Panc1 (cell line): ENCODE results near the gene RLN1. TPM values are rescaled to one million over a fixed set of nuclear protein-coding genes. Genes with fewer than 3 reads are reported as not detected.

Experiments used
- ATAC-seq: fragments of 200-7000 bp; cut with Tn5 transposase; 2 replicates; pipeline ENCODE4 v1.9.1; 2020; ENCODE audit warnings: mild to moderate bottlenecking, moderate library complexity
- BruUV-seq: library from RNA; stranded (reverse); fragments of 400-500 nt; replicated peaks from 2 replicates; lab custom pipeline; 2021; lab: Mats Ljungman, UMichigan
- CTCF ChIA-PET: fragments of 300-600 bp; sonication (Branson Sonifier 250); formaldehyde crosslinking; loops from one replicate; lab custom pipeline; 2022; ENCODE audit warnings: antibody characterized with exemption; lab: Charles Lee
- POLR2A ChIA-PET: fragments of 300-600 bp; sonication (Branson Sonifier 250); formaldehyde crosslinking; loops from one replicate; lab custom pipeline; 2022; ENCODE audit warnings: antibody characterized with exemption; lab: Charles Lee
- DNase-seq: peaks from one replicate; pipeline ENCODE4 v3.0.0-alpha.2; 2010; ENCODE audit warnings: low read depth, low spot score
- H3K27ac ChIP-seq: 2 replicates; pipeline ENCODE4 v1.5.1; 2011; ENCODE audit warnings: mild to moderate bottlenecking, low read length, inconsistent platforms
- H3K27me3 ChIP-seq: fragments of 200-500 bp; sonication (Bioruptor generic); 2 replicates; pipeline ENCODE4 v1.6.0; 2014; ENCODE audit warnings: low read length, inconsistent platforms; ENCODE audit not compliant: control insufficient read depth, insufficient read depth
- H3K36me3 ChIP-seq: fragments of 200-500 bp; sonication (Bioruptor generic); 2 replicates; pipeline ENCODE4 v1.5.1; 2014; ENCODE audit warnings: inconsistent platforms, mild to moderate bottlenecking, low read length, moderate library complexity; ENCODE audit not compliant: control insufficient read depth, insufficient read depth
- H3K4me1 ChIP-seq: 2 replicates; pipeline ENCODE4 v1.5.1; 2011; ENCODE audit warnings: inconsistent platforms, mild to moderate bottlenecking, low read length, moderate library complexity; ENCODE audit not compliant: control insufficient read depth, insufficient read depth
- H3K4me3 ChIP-seq, 2 experiments: 2 replicates each; pipeline ENCODE4 v1.5.1; 2011 to 2012; ENCODE audit warnings: low read depth in 2 of 2, low read length in 2 of 2, mild to moderate bottlenecking in 2 of 2, inconsistent platforms in 1 of 2, moderate library complexity in 1 of 2
- H3K9me3 ChIP-seq: fragments of 200-500 bp; sonication (Bioruptor generic); 2 replicates; pipeline ENCODE4 v1.5.1; 2014; ENCODE audit warnings: low read depth, mild to moderate bottlenecking, inconsistent platforms, low read length, moderate library complexity; ENCODE audit not compliant: control insufficient read depth, insufficient read depth
- POLR2AphosphoS5 ChIP-seq: IDR thresholded peaks from 2 replicates; pipeline ENCODE4 v1.6.1; 2012; ENCODE audit warnings: mild to moderate bottlenecking, low read depth, low read length, moderate library complexity
- SIN3A ChIP-seq: IDR thresholded peaks from 2 replicates; pipeline ENCODE4 v1.6.1; 2012; ENCODE audit warnings: low read depth, mild to moderate bottlenecking, low read length, moderate library complexity, borderline replicate concordance; ENCODE audit not compliant: insufficient read depth
- TCF7L2 ChIP-seq: IDR thresholded peaks from 2 replicates; pipeline ENCODE4 v1.6.1; 2011; ENCODE audit warnings: mild to moderate bottlenecking, low read depth, low read length, inconsistent platforms
- in situ Hi-C: cut with HindIII; loops from 2 replicates; pipeline ENCODE4 v1.10.0; 2016; ENCODE audit warnings: low sequenced_read_pairs, low pct_unique_long_range_greater_than_20kb
- intact Hi-C: fragments of 100-400 bp; cut with micrococcal nuclease; formaldehyde crosslinking; loops from one replicate; pipeline ENCODE4 v1.10.0; 2022; ENCODE audit not compliant: unreplicated experiment
- total RNA-seq: library from RNA; stranded (reverse); gene quantifications from one replicate; pipeline ENCODE4 v1.2.1, GENCODE V29; 2021; ENCODE audit not compliant: unreplicated experiment
- TF ChIP-seq, protein P1 (sequence below), 2 experiments: IDR thresholded peaks; 2 replicates each; pipeline ENCODE4 v1.6.1; 2011 to 2012; ENCODE audit warnings: low read depth in 2 of 2, control low read depth in 1 of 2, low read length in 1 of 2, mild to moderate bottlenecking in 1 of 2, moderate library complexity in 1 of 2; ENCODE audit not compliant: insufficient read depth in 1 of 2
- TF ChIP-seq, protein P2 (sequence below): fragments of 450-650 bp; IDR thresholded peaks from 2 replicates; pipeline ENCODE4 v1.5.1; 2017; ENCODE audit warnings: mild to moderate bottlenecking

Gene RLN1
- total RNA-seq, 1 experiment from 2014 or later: not detected

DNA sequence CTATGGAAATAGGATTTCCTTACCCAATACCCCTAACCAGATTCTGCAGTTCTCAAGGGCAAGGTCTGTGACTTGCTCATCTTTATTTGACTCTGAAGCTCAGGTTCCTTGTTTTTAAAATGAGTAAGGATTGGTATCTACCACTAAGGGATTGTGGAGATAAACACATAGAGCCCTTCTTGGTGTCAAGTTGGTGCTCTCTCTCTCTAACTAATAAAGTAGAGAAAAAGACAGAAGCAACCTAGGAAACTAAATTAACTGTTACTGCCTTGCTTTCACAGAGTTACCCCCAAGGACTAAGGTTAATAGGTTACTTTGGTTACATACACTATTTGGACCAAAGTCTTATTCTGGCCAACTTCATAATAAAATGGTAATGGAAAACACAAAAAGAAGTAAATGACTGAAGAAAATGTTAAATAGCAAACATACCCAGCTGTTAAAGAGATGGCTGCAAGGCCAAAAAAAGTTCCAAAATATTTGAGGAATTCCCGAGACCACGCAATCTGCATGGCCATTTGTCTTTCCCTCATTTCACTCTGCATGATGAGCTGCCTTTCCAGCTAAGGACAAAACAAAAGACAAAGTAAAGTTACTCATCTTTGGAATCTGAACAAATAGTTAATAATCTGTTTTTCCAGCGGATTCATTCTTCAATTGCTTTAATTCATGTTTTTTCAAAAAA lies 21.8 kb upstream of the RLN1 start:
- ChIA-PET CTCF (no interaction called here), POLR2A (no interaction called here)
- DNase-seq (no peak), ATAC-seq (no peak)
- TF ChIP-seq SIN3A: no peak
- TF ChIP-seq POLR2AphosphoS5: no peak
- TF ChIP-seq TCF7L2: no peak
- TF ChIP-seq, protein P1, sequence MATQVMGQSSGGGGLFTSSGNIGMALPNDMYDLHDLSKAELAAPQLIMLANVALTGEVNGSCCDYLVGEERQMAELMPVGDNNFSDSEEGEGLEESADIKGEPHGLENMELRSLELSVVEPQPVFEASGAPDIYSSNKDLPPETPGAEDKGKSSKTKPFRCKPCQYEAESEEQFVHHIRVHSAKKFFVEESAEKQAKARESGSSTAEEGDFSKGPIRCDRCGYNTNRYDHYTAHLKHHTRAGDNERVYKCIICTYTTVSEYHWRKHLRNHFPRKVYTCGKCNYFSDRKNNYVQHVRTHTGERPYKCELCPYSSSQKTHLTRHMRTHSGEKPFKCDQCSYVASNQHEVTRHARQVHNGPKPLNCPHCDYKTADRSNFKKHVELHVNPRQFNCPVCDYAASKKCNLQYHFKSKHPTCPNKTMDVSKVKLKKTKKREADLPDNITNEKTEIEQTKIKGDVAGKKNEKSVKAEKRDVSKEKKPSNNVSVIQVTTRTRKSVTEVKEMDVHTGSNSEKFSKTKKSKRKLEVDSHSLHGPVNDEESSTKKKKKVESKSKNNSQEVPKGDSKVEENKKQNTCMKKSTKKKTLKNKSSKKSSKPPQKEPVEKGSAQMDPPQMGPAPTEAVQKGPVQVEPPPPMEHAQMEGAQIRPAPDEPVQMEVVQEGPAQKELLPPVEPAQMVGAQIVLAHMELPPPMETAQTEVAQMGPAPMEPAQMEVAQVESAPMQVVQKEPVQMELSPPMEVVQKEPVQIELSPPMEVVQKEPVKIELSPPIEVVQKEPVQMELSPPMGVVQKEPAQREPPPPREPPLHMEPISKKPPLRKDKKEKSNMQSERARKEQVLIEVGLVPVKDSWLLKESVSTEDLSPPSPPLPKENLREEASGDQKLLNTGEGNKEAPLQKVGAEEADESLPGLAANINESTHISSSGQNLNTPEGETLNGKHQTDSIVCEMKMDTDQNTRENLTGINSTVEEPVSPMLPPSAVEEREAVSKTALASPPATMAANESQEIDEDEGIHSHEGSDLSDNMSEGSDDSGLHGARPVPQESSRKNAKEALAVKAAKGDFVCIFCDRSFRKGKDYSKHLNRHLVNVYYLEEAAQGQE (IDR thresholded peaks at IDR 0.05; ENCODE audit: insufficient read depth in 1 of 2, low read depth in 2 of 2, low read length in 1 of 2): no peak
- TF ChIP-seq, protein P2, sequence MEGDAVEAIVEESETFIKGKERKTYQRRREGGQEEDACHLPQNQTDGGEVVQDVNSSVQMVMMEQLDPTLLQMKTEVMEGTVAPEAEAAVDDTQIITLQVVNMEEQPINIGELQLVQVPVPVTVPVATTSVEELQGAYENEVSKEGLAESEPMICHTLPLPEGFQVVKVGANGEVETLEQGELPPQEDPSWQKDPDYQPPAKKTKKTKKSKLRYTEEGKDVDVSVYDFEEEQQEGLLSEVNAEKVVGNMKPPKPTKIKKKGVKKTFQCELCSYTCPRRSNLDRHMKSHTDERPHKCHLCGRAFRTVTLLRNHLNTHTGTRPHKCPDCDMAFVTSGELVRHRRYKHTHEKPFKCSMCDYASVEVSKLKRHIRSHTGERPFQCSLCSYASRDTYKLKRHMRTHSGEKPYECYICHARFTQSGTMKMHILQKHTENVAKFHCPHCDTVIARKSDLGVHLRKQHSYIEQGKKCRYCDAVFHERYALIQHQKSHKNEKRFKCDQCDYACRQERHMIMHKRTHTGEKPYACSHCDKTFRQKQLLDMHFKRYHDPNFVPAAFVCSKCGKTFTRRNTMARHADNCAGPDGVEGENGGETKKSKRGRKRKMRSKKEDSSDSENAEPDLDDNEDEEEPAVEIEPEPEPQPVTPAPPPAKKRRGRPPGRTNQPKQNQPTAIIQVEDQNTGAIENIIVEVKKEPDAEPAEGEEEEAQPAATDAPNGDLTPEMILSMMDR: no peak
- Histone ChIP-seq H3K9me3 (no peaks in the 10 kb centered on the region), H3K27me3 (no peaks in the 10 kb centered on the region), H3K4me3 (no peak overlapping the region), H3K27ac (no peak overlapping the region), H3K4me1 (no peaks in the 10 kb centered on the region), H3K36me3 (no peaks in the 10 kb centered on the region)
- in situ Hi-C loops: no loop called here
- intact Hi-C loops: no loop called here
- BruUV-seq: no TSS peak

DNA sequence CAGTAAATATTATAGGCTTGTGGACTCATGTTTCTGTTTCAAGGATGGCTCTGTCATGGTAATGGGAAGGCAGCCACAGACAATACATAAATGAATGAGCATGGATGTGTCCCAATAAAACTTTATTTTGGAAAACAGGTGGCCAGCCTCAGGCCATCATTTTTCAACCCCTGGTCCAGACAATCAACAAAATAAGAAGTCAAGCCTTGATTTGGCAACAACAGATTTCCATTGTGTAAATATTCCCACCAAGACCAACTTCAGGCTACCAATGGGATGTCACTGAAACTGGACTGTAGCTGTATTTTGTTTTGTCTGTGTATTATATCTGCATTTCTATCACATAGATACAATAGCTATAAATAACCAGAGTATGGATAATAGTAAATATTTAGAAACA lies 20.7 kb upstream of the RLN1 start:
- H3K9me3 ChIP-seq: no peaks in the 10 kb centered on the region
- DNase-seq (no peak), ATAC-seq (no peak)
- H3K4me1 ChIP-seq: no peaks in the 10 kb centered on the region
- H3K27ac ChIP-seq: no peak overlapping the region
- ChIA-PET POLR2A (no interaction called here), CTCF (no interaction called here)
- no peaks in the 10 kb centered on the region for H3K27me3 ChIP-seq
- H3K36me3 ChIP-seq: no peaks in the 10 kb centered on the region
- no TSS peak for BruUV-seq
- no peak overlapping the region for H3K4me3 ChIP-seq
- in situ Hi-C loops (no loop called here), intact Hi-C loops (no loop called here)
- TF ChIP-seq, protein P2: no peak
- TF ChIP-seq TCF7L2 (no peak), POLR2AphosphoS5 (no peak), SIN3A (no peak)
- TF ChIP-seq, protein P1 (IDR thresholded peaks at IDR 0.05; ENCODE audit: insufficient read depth in 1 of 2, low read depth in 2 of 2, low read length in 1 of 2): no peak
